Hindlimb muscle (tissue), 1 donor: Measurements from ENCODE around the gene WDR46. TPM values are rescaled to one million over a fixed set of nuclear protein-coding genes. Genes with fewer than 3 reads are reported as not detected.
"Not testable (repeated sequence)": the region's sequence is repeated elsewhere in the genome, so short reads cannot be mapped to it uniquely, and the experiment has no call there.

ENCODE experiments used
- DNase-seq: peaks from one replicate; pipeline ENCODE4 v3.0.0-alpha.2; 2013
- polyA plus RNA-seq: library from polyadenylated mRNA; unstranded; fragments of 120-200 nt; gene quantifications from one replicate; pipeline ENCODE4 v1.2.1, GENCODE V29; 2013; ENCODE audit not compliant: insufficient read length

Gene WDR46
- polyA plus RNA-seq, 1 donor, result 58.4 TPM

DNA sequence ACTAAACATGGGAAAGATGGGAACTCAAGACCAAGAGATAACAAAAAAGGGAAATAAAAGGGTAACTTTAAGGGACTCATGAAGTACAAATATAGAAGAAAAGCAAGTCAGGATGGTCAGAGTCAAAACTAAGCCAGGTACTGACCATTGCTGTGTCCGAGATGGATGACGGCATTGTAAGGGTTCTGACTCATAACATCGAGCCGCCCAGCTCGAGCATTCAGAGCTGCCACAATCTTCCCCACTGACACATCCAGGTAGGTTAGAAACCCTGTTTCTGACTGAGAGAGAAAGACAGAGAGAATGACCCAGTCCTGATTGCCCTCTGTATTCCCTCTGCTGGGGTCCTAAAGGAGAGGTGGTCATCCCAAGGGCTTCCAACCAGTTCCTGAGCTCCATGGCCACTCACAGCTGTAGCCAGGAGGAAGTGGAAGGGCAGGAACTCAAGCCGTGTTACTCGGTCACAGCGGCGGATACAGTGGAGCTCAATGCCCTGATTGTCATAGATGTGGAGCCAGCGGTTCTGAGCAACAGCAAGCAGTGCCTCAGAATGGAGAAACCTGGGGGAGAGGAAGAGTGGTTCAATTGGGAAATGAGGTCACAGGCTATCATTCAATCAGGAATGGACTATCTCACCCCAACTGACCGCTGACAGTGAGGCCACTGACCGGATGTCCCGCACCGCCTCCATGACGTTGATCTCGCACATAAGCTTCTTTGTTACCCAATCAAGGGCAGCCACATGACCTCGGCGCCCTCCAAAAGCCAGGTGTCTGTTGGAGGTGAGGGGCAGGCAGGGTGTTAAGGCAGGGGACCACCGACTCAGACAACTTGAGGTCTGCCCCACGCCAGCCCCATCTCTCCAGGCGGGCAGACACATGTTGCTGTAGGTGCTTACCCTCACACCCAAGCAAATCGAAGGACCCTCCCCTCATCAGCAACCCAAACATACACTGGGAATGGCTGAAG, 1.8 kb downstream of the WDR46 start:
- no peak for DNase-seq

GRCh38 chr6:33285214-33285613, 3.8 kb downstream of the WDR46 start:
- not testable (repeated sequence) for DNase-seq

DNA sequence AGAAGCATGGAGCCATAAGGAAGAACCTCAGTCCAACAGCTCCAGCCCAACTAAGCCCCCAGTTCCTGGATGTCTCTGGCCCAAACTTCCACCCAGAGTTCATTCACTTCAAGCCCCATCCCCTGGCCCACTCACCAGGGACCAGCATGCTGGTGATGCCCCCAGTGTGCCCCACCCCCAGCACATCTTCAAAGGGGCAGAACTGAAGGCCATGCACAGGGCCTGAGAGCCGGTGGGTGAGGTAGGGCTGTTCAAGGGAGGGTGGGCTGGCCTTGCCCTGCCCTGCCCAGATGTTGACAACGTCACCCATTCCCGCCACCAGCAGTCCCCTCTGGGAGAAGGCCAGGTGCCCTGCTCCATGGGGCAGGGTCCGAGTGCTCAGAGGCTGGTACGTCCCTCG, 8.5 kb downstream of the WDR46 start:
- DNase-seq, result no peak

DNA sequence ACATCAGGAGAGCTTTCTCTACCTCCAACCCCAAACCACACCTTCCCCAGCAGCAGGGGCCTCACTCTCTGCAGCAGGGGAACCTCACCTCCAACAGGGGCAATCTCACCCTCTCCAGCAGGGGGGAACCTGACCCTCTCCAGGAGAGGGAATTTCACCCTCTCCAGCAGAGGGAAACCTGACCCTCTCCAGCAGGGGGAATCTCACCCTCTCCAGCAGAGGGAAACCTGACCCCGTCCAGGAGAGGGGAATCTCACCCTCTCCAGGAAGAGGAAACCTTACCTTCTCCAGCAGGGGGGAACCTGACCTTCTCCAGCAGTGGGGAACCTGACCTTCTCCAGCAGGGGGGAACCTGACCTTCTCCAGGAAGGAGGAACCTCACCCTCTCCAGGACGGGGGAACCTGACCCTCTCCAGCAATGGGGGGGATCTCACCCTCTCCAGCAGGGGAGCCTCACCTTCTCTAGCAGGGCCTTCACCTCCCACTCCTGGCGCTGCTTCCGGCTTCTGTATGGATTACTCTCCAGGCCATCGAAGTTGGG, 9.0 kb downstream of the WDR46 start:
- no peak for DNase-seq

- DNase-seq, result no peak
Observed at GRCh38 chr6:33279257-33279695, 9.8 kb downstream of the WDR46 start.

DNA sequence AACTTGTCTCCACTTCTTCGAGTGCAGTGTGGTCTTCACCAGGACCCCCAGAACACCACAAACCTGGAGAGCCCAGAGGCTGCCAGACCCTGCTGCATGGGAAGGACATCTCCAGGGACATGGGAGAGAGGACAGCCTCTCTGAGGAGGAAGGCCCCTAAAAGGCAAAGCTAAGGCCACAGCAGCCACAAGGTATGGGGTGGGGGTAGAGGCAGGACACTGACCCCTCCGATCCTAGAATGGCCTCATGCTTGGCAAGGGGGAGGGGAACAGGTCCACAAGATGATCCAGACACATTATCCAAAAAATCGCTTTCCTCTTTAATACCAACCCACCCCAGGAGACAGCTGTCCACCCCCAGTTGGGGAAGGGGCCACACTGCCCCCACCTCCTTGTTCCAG, 10.2 kb downstream of the WDR46 start:
- no peak for DNase-seq

GRCh38 chr6:33278392-33278741, 10.7 kb downstream of the WDR46 start:
- DNase-seq, result no peak

DNA sequence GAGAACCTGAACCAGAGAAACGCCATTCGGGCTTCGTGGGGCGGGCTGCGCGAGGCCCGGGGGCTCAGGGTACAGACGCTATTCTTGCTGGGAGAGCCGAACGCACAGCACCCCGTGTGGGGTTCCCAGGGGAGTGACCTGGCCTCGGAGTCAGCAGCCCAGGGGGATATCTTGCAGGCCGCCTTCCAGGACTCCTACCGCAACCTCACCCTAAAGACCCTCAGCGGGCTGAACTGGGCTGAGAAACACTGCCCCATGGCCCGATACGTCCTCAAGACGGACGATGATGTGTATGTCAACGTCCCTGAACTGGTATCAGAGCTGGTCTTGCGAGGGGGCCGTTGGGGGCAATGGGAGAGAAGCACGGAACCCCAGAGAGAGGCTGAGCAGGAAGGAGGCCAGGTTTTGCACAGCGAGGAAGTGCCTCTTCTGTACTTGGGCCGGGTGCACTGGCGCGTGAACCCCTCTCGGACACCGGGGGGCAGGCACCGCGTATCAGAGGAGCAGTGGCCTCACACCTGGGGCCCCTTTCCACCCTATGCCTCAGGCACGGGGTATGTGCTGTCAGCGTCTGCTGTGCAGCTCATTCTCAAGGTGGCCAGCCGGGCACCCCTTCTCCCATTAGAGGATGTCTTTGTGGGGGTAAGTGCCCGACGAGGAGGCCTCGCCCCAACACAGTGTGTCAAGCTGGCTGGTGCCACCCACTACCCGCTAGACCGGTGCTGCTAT, 11.2 kb downstream of the WDR46 start:
- DNase-seq, result no peak

DNA sequence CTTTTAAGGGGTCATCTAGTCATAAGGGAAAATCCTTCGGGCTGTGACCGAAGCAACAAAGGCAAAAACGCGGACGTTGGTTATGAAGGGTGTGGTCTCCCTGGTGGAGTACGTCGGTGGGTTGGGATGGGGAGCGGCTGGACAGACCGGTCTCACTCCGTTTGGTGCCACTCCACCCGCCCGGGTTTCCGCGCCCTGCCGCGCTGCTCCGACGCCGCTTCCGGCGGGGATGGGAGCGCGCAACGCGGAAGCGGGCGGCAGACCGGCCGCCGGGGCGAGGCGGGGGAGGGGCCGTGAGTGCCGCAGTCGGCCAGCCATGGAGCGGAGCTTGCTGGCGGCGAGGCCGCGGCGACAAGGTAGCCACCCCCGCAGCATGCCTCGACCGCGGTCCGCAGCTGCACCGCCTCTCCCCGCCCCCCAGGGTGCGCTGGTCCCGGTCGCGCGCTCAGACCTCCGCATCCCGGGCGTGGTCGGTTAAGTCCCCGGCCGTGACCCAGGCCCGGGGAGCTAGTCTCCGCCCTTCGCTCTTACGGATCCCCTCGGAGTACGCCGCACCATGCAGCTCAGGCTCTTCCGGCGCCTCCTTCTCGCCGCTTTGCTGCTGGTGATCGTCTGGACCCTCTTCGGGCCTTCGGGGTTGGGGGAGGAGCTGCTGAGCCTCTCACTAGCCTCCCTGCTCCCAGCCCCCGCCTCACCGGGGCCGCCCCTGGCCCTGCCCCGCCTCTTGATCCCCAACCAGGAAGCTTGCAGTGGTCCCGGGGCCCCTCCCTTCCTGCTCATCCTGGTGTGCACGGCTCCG, 12.0 kb downstream of the WDR46 start, which contains the start of gene B3GALT4:
Gene B3GALT4 (plus strand): TSS at position 260 of the 799 bp plus-strand sequence. CDS start 297 bp downstream, at position 557.
- DNase-seq, result peak; percentile 70

GRCh38 chr6:33276581-33276863, 12.5 kb downstream of the WDR46 start:
- DNase-seq, result no peak

DNA sequence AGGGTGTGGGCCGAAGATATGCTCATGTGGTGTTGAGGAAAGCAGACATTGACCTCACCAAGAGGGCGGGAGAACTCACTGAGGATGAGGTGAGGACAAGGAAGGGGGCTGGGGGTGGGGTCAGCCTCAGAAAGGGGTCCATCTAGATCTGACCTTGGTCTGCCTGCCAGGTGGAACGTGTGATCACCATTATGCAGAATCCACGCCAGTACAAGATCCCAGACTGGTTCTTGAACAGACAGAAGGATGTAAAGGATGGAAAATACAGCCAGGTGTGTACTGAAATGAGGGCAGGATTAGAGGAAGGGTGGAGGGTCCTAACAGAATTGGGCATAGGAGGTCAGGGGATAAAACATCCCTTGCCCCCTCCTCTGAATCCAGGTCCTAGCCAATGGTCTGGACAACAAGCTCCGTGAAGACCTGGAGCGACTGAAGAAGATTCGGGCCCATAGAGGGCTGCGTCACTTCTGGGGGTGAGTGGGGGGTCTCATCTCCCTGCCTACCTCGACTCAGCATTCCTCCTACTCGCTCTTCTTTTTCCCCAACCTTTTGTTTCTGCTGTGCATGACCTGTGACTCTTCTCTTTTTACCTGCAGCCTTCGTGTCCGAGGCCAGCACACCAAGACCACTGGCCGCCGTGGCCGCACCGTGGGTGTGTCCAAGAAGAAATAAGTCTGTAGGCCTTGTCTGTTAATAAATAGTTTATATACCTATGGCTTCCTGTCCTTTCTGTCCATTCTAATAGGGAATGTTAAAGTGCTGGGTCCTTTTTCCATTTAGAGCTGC, 13.1 kb downstream of the WDR46 start:
- DNase-seq, result not testable (repeated sequence)

DNA sequence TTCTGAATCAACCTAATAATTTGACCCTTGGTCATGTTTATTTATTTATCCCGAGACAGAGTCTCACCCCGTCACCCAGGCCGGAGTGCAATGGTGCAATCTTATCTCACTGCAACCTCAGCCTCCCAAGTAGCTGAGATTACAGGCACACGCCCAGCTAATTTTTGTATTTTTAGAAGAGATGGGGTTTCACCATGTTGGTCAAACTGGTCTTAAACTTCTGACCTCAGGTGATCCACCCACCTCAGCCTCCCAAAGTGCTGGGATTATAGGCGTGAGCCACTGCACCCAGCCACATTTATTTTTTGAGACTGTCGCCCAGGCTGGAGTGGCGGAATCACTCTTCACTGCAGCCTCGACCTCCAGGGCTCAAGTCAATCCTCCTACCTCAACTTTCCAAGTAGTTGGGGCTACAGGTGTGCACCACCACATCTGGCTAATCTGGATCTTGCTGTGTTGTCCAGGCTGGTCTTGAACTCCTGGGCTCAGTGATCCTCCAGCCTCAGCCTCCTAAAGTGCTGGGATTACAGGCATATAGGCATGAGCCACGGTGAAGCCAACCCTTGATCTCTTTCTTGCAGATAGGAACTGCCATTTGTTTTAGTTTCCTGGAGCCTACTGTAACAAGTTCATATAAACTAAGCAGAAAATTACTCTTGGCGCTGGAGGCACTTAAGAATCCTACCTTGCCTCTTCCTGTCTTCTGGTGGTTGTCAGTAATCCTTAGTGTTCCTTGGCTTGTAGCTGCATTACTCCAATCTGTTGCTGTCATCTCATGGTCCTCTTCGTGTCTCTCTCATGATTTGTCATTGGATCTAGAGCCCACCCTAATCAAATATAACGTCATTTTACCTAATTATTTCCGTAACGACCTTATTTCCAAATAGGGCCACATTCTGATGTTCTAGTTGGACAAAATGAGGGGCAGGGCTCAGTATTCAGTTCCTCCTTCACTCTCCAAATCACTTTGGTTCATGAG, 14.8 kb downstream of the WDR46 start:
- no peak for DNase-seq

- no peak for DNase-seq
Observed at GRCh38 chr6:33273129-33273923, 15.7 kb downstream of the WDR46 start.

GRCh38 chr6:33272275-33273128, 16.5 kb downstream of the WDR46 start:
- no peak for DNase-seq

DNA sequence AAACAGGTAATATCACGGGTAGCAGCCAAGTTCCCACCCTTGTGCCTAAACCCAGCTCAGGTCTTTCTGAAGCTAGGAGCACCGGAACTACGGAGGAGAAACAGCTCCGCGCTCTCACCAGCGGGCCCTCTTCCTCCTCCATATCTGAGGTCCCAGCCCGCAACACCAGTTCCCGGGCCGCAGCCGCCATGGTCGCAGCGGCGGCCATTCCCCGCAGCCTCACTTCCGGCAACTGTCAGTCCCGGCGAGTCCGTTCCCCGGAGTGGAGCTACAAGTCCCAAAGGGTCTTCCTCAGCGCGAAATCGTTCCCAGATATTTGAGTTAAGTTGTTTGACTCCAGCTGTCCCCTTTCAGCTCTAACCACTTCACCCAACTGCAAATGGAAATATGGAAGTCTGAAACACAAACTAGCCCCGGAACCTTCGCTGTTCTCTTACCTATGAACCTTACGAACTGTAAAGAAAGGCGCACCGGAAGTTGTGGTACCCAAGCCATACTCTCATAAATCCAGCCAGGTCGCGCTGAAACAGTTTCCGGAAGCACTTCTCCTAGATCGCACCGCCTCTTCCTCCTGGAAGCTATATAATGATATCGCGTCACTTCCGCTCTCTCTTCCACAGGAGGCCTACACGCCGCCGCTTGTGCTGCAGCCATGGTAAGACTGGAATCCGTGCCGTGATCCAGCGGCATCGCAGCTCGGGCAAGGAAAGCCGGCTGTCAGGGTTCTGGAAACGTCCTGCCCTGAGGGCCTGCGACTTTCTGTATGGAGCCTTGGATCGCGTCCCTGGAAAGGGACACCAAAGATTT, 17.4 kb downstream of the WDR46 start, which contains the start of the genes RPS18 and VPS52:
Gene RPS18 (plus strand): TSS at position 608 of the 807 bp plus-strand sequence. CDS start 45 bp downstream, at position 653.
Gene VPS52 (minus strand): TSS at position 409 of the 807 bp plus-strand sequence. CDS start 201 bp downstream, at position 208.
- peak; percentile 97 for DNase-seq

- no peak for DNase-seq
Observed at GRCh38 chr6:33271117-33271467, 17.9 kb downstream of the WDR46 start.

DNA sequence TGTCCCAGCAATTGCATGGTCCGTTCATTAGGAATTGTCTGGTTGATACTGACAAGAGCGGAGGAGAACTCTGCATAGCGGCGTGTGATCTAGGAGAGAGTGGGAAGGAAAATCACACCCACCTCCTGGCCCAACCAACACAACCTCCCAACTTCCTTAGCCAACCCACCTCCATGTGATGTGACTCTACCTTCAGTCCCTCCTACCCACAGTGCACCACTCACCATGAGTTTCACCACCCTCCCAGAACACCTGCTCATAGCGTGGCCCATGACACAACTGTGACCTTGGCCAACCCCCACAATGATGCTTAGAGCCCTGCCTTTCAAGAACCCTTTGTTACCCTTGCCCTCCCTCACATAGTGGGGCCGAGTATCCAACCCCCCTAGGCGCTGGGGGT, 25.0 kb downstream of the WDR46 start:
- no peak for DNase-seq

- DNase-seq, result not testable (repeated sequence)
Observed at GRCh38 chr6:33262490-33262889, 26.5 kb downstream of the WDR46 start.
